Effector memory CD4-positive, alpha-beta T cell (primary cell): ENCODE data around the gene ZDHHC7.
A peak's percentile ranks its signal among the peaks of the same experiment; 100 is the strongest.

Experiments used
- DNase-seq, 3 donors: peaks; one replicate each; pipeline ENCODE4 v3.0.0-alpha.2; 2020
- H3K27ac ChIP-seq: 2 replicates; pipeline ENCODE4 v1.7.0; 2013; ENCODE audit warnings: mild to moderate bottlenecking, low read length, moderate library complexity; ENCODE audit not compliant: insufficient read depth, poor library complexity, severe bottlenecking
- H3K27me3 ChIP-seq: replicated peaks from 2 replicates; pipeline ENCODE4 v1.7.0; 2013; ENCODE audit warnings: mild to moderate bottlenecking, low read length; ENCODE audit not compliant: insufficient read depth, control insufficient read depth, poor library complexity, severe bottlenecking
- H3K36me3 ChIP-seq: 2 replicates; pipeline ENCODE4 v1.7.0; 2013; ENCODE audit warnings: mild to moderate bottlenecking, low read length, moderate library complexity; ENCODE audit not compliant: control insufficient read depth, insufficient read depth
- H3K4me1 ChIP-seq: 2 replicates; pipeline ENCODE4 v1.7.0; 2013; ENCODE audit warnings: low read length, mild to moderate bottlenecking; ENCODE audit not compliant: control insufficient read depth, insufficient read depth, poor library complexity, severe bottlenecking
- H3K4me3 ChIP-seq: 2 replicates; pipeline ENCODE4 v1.7.0; 2013; ENCODE audit warnings: low read length, low read depth, mild to moderate bottlenecking; ENCODE audit not compliant: insufficient read depth, poor library complexity, severe bottlenecking
- H3K9me3 ChIP-seq: 2 replicates; pipeline ENCODE4 v1.7.0; 2013; ENCODE audit warnings: mild to moderate bottlenecking, low read length, moderate library complexity; ENCODE audit not compliant: control insufficient read depth

ZDHHC7 gene

DNA sequence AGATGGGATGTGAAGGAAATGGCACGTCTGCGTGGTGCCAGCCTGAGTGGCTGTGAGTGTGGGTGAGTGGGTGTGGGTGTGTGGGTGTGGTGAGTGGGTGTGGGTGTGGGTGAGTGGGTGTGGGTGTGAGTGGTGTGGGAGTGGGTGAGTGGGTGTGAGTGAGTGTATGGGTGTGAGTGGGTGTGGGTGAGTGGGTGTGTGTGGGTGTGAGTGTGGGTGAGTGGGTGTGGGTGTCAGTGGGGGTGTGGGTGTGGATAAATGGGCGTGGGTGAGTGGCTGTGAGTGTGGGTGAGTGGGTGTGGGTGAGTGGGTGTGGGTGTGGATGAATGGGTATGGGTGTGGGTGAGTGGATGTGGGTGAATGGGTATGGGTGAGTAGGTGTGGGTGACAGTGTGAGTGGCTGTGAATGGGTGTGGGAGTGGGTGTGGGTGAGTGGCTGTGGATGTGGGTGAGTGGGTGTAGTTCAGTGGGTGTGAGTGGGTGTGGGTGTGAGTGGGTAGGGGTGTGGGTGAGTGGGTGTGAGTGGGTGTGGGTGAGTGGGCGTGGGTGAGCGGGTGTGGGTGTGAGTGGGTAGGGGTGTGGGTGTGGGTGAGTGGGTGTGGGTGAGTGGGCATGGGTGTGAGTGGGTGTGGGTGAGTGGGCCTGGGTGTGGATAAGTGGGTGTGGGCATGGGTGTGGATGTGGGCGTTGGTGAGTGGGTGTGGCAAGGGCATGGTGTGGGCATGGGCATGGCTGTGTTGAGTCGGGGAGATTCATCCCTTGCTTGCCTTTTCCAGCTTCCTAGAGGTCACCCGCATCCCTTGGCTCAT, 80.8 kb downstream of the ZDHHC7 start:
- Histone ChIP-seq H3K4me1 (no peaks in the 10 kb centered on the region), H3K27ac (no peak overlapping the region), H3K36me3 (no peaks in the 10 kb centered on the region), H3K27me3 (no peaks in the 10 kb centered on the region), H3K4me3 (no peak overlapping the region), H3K9me3 (no peaks in the 10 kb centered on the region)
- DNase-seq, result no peak

DNA sequence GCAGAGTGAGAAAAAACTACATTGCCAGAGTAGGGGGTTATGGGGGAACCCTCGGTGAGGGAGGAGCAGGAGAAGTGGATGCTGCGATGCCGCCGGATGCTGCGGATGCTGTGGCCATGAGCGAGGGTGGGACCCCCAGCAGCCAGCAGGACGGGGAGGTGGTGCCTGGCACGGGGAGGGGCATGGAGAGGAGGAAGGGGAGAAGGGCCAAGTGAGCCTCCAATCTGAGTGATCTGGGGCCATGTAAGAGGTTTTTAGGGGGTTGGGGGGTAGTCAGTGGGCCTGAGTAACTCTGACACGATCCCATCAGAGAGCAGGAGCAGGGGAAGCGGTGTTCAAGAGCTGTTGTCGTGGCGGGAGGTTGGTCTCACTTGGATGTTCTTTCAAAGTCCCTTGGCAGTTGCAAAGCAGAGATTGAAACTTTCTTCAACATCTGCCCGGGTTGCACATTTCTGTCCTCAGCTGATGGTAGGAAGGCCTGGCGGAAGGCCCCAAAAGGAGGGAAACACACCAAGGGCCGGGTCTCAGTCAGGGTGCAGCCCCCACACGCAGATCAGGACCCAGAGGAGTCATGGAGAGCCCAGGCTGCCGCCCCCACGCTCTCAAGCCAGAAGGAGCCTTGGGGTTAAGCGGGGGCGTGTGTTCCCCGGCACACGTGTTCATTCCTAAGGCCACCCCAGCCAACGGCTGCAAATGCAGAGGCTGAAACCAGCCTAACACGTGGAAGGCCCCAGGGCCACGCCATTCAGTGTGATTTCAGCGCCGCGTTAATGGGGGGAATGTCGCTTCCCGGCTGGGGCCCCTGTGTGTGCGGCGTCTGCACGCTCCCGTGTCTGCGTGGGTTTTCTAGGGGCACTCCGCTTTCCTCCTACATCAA, 81.7 kb downstream of the ZDHHC7 start:
- Histone ChIP-seq H3K36me3 (no peaks in the 10 kb centered on the region), H3K4me1 (no peaks in the 10 kb centered on the region), H3K27ac (no peak overlapping the region), H3K4me3 (no peak overlapping the region), H3K27me3 (no peaks in the 10 kb centered on the region), H3K9me3 (no peaks in the 10 kb centered on the region)
- DNase-seq, result no peak

GRCh38 chr16:84928679-84929420, 82.5 kb downstream of the ZDHHC7 start:
- no peaks in the 10 kb centered on the region for H3K4me1 ChIP-seq

GRCh38 chr16:84927621-84928591, 83.4 kb downstream of the ZDHHC7 start:
- no peak overlapping the region for H3K4me3 ChIP-seq
- no peaks in the 10 kb centered on the region for H3K36me3 ChIP-seq
- no peaks in the 10 kb centered on the region for H3K4me1 ChIP-seq
- no peaks in the 10 kb centered on the region for H3K27me3 ChIP-seq
- no peak overlapping the region for H3K27ac ChIP-seq
- H3K9me3 ChIP-seq, result no peaks in the 10 kb centered on the region
- no peak for DNase-seq

More at GRCh38 chr16:84928679-84929420, 82.5 kb downstream of the ZDHHC7 start:
- no peak for DNase-seq
- Histone ChIP-seq H3K9me3 (no peaks in the 10 kb centered on the region), H3K27ac (no peak overlapping the region), H3K27me3 (no peaks in the 10 kb centered on the region), H3K36me3 (no peaks in the 10 kb centered on the region), H3K4me3 (no peak overlapping the region)

- no peaks in the 10 kb centered on the region for H3K27me3 ChIP-seq
- no peaks in the 10 kb centered on the region for H3K4me1 ChIP-seq
- no peak overlapping the region for H3K4me3 ChIP-seq
- H3K36me3 ChIP-seq, result no peaks in the 10 kb centered on the region
- no peaks in the 10 kb centered on the region for H3K9me3 ChIP-seq
- no peak for DNase-seq
- no peak overlapping the region for H3K27ac ChIP-seq
These were observed 84.9 kb downstream of the ZDHHC7 start for GRCh38 chr16:84926462-84926861.

DNA sequence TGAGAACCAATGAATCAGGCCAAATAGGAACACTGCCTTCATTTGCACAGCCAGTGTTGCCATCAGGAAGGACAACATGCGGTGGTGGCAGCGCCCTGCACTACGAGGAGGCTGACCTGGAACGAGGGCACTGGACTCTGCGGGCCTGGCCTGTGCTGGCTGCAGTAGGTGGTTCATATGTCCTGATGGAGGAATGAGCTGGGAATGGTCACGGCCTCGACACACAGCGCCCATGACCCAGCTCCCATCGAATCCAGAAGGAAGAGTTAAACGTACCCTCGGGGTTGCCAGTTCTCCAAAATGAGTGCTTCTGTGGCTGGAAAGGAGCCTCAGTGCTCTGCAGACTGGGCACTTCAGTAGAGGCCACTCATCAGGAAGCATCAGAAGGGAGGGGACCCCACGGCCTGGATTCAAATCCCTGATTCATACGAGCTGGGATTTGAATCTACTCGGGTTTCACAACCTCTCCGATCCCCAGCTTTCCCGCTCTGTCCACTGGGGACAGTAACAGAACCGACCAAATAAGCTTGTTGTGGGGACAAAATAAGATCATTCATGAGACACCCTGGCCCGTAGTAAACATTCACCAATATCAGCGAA, 85.5 kb downstream of the ZDHHC7 start:
- H3K27me3 ChIP-seq, result no peaks in the 10 kb centered on the region
- no peak overlapping the region for H3K4me3 ChIP-seq
- no peaks in the 10 kb centered on the region for H3K4me1 ChIP-seq
- no peak overlapping the region for H3K27ac ChIP-seq
- H3K36me3 ChIP-seq, result no peaks in the 10 kb centered on the region
- H3K9me3 ChIP-seq, result no peaks in the 10 kb centered on the region
- DNase-seq, result no peak

DNA sequence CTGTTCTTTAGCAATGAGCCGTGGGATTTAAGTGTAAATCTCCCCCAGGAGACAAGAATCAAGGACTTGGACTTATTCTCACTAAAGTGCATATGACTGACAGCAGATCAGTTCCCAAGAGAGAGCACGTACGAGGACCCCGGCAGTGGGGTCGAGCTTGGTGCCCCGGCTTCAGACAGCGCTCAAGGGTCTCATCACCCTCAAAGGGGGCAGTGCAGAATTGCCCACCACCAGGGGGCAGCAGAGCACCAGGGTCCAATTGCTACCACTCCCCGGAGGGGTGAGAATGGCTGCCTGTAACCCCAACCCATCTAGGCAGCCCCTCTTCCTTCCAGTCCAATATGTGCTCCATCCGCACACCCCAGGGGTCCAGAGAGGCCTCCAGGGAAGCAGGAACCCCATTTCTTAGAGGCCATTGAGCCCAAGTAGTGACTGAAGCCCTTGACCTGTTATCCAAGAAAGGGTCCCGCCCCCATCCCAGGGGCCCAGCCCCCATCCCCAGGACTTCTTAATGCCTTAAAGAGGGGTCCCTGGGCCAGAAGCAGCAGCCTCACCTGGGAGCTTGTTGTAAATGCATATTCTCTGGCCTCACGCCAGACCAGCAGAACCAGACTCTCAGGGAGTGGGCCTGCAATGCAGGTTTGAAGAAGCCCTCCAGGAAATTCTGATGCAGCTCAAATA, 86.1 kb downstream of the ZDHHC7 start:
- no peaks in the 10 kb centered on the region for H3K9me3 ChIP-seq
- H3K27ac ChIP-seq, result no peak overlapping the region
- no peaks in the 10 kb centered on the region for H3K4me1 ChIP-seq
- no peaks in the 10 kb centered on the region for H3K27me3 ChIP-seq
- no peak overlapping the region for H3K4me3 ChIP-seq
- H3K36me3 ChIP-seq, result no peaks in the 10 kb centered on the region
- DNase-seq, result peak; percentile 39 to 51 (median 41)

GRCh38 chr16:84924331-84925091, 86.8 kb downstream of the ZDHHC7 start:
- no peaks in the 10 kb centered on the region for H3K9me3 ChIP-seq
- DNase-seq, result no peak
- H3K4me1 ChIP-seq, result no peaks in the 10 kb centered on the region
- H3K27ac ChIP-seq, result no peak overlapping the region
- H3K4me3 ChIP-seq, result no peak overlapping the region
- H3K36me3 ChIP-seq, result no peaks in the 10 kb centered on the region
- H3K27me3 ChIP-seq, result no peaks in the 10 kb centered on the region
